Neutrophil (primary cell): ENCODE results near the gene APCDD1L.

ENCODE experiments used
- H3K27ac ChIP-seq: fragments of 200-600 bp; sonication (generic); 2 replicates; pipeline ENCODE4 v1.5.1; 2016; ENCODE audit warnings: mild to moderate bottlenecking, moderate library complexity
- H3K27me3 ChIP-seq: fragments of 200-600 bp; sonication (generic); 2 replicates; pipeline ENCODE4 v1.6.0; 2016; ENCODE audit warnings: mild to moderate bottlenecking
- H3K36me3 ChIP-seq: fragments of 200-600 bp; sonication (generic); 2 replicates; pipeline ENCODE4 v1.5.1; 2017
- H3K4me1 ChIP-seq, 2 experiments: fragments of 200-600 bp in 1 of 2; sonication (generic) in 1 of 2; 1 replicate in 1 of 2; 2 replicates in 1 of 2; pipeline versions ENCODE4 v1.5.1 to v1.6.1; 2013 to 2016; ENCODE audit warnings: low read depth in 1 of 2, low read length in 1 of 2, mild to moderate bottlenecking in 1 of 2, moderate library complexity in 1 of 2; ENCODE audit not compliant: control insufficient read depth in 1 of 2, insufficient read depth in 1 of 2
- H3K4me3 ChIP-seq, 2 experiments: fragments of 200-600 bp in 1 of 2; sonication (generic) in 1 of 2; 1 replicate in 1 of 2; 2 replicates in 1 of 2; pipeline ENCODE4 v1.5.1; 2013 to 2016; ENCODE audit warnings: low read depth in 1 of 2, low read length in 1 of 2, mild to moderate bottlenecking in 1 of 2, moderate library complexity in 1 of 2
- H3K9me3 ChIP-seq: fragments of 200-600 bp; sonication (generic); 2 replicates; pipeline ENCODE4 v1.5.1; 2016
- CTCF ChIP-seq: fragments of 200-600 bp; sonication (generic); IDR thresholded peaks from 2 replicates; pipeline ENCODE4 v1.5.1; 2016; ENCODE audit warnings: antibody characterized with exemption

The APCDD1L gene

GRCh38 chr20:58515233-58516212, at the start of gene APCDD1L:
TSS of gene APCDD1L (minus strand) at chr20:58515399. CDS start at chr20:58514707, 692 bp downstream.
- Histone ChIP-seq H3K4me3 (no peak within 1 kb of the TSS), H3K36me3 (no peaks in the 10 kb centered on the region), H3K4me1 (no peaks in the 10 kb centered on the region), H3K27me3 (peaks cover 86% of the 10 kb centered on the region), H3K9me3 (no peaks in the 10 kb centered on the region), H3K27ac (no peak within 1 kb of the TSS)
- no peak for TF ChIP-seq CTCF

- H3K36me3 ChIP-seq: no peaks in the 10 kb centered on the region
- H3K27me3 ChIP-seq: peaks cover 44% of the 10 kb centered on the region
- no peak for TF ChIP-seq CTCF
- no peak overlapping the region for H3K27ac ChIP-seq
- H3K4me3 ChIP-seq: no peak overlapping the region
- H3K9me3 ChIP-seq: no peaks in the 10 kb centered on the region
- H3K4me1 ChIP-seq: no peaks in the 10 kb centered on the region
These were observed 44.1 kb upstream of the APCDD1L start for GRCh38 chr20:58559368-58559729.

- Histone ChIP-seq H3K4me3 (no peak overlapping the region), H3K9me3 (no peaks in the 10 kb centered on the region), H3K27ac (no peak overlapping the region), H3K4me1 (no peaks in the 10 kb centered on the region), H3K36me3 (no peaks in the 10 kb centered on the region), H3K27me3 (peaks cover 50% of the 10 kb centered on the region)
- TF ChIP-seq CTCF: no peak
These were observed 43.5 kb upstream of the APCDD1L start for GRCh38 chr20:58558486-58559367.

- Histone ChIP-seq H3K27me3 (peaks cover 58% of the 10 kb centered on the region), H3K4me1 (no peaks in the 10 kb centered on the region), H3K9me3 (no peaks in the 10 kb centered on the region), H3K36me3 (no peaks in the 10 kb centered on the region), H3K27ac (no peak overlapping the region), H3K4me3 (no peak overlapping the region)
- no peak for TF ChIP-seq CTCF
These were observed 42.6 kb upstream of the APCDD1L start for GRCh38 chr20:58557733-58558342.

DNA sequence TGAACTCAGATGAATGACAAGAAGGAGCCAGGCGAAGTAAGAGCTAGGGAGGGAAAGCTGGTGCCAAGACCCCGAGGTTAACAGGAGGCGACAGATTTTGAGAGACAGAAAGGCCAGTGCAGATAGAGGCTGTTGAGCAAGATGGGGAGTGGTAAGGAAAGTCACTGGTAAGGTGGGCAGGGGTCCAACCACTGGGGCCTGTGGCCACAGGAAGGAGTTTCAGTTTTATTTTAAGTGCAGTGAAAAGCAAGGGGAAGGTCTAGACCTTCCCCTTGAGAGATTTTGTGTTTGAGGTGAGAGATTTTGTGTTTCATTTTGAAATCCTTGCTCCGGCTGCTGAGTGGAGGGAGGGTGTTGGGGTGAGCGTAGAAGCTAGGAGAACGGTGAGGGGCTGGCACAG, 41.8 kb upstream of the APCDD1L start:
- Histone ChIP-seq H3K4me1 (no peaks in the 10 kb centered on the region), H3K4me3 (no peak overlapping the region), H3K36me3 (no peaks in the 10 kb centered on the region), H3K27ac (no peak overlapping the region), H3K27me3 (peaks cover 61% of the 10 kb centered on the region), H3K9me3 (no peaks in the 10 kb centered on the region)
- no peak for TF ChIP-seq CTCF
